ENCODE data around the gene WWOX.

WWOX gene

GRCh38 chr16:79079656-79080420, 980.4 kb downstream of the WWOX start:
- no peak for DNase-seq (ENCODE audit: low read depth)
- no peak for TF ChIP-seq CTCF (IDR thresholded peaks at IDR 0.05; ENCODE audit: control insufficient read depth, extremely low read depth, insufficient read depth)
- H3K4me3 ChIP-seq (ENCODE audit: low read depth, low read length) = no peak overlapping the region

- DNase-seq (ENCODE audit: low read depth) = no peak
- H3K4me3 ChIP-seq (ENCODE audit: low read depth, low read length) = no peak overlapping the region
- no peak for TF ChIP-seq CTCF (IDR thresholded peaks at IDR 0.05; ENCODE audit: control insufficient read depth, extremely low read depth, insufficient read depth)
These were observed 982.0 kb downstream of the WWOX start for GRCh38 chr16:79081297-79082066.

GRCh38 chr16:79082970-79083369, 983.5 kb downstream of the WWOX start:
- no peak overlapping the region for H3K4me3 ChIP-seq (ENCODE audit: low read depth, low read length)
- TF ChIP-seq CTCF (IDR thresholded peaks at IDR 0.05; ENCODE audit: control insufficient read depth, extremely low read depth, insufficient read depth) = no peak
- DNase-seq (ENCODE audit: low read depth) = no peak

- no peak for TF ChIP-seq CTCF (IDR thresholded peaks at IDR 0.05; ENCODE audit: control insufficient read depth, extremely low read depth, insufficient read depth)
- H3K4me3 ChIP-seq (ENCODE audit: low read depth, low read length) = no peak overlapping the region
- DNase-seq (ENCODE audit: low read depth) = no peak
These were observed 984.2 kb downstream of the WWOX start for GRCh38 chr16:79083508-79084299.

- peak; percentile 60 for DNase-seq (ENCODE audit: low read depth)
- TF ChIP-seq CTCF (IDR thresholded peaks at IDR 0.05; ENCODE audit: control insufficient read depth, extremely low read depth, insufficient read depth) = no peak
- H3K4me3 ChIP-seq (ENCODE audit: low read depth, low read length) = no peak overlapping the region
These were observed 989.5 kb downstream of the WWOX start for GRCh38 chr16:79088971-79089370.

GRCh38 chr16:79089735-79090284, 990.4 kb downstream of the WWOX start:
- TF ChIP-seq CTCF (IDR thresholded peaks at IDR 0.05; ENCODE audit: control insufficient read depth, extremely low read depth, insufficient read depth) = no peak
- H3K4me3 ChIP-seq (ENCODE audit: low read depth, low read length) = no peak overlapping the region
- no peak for DNase-seq (ENCODE audit: low read depth)

Measured in LNCaP clone FGC (cell line).